ENCODE results near the gene EFCAB10. TPM values are rescaled to one million over a fixed set of nuclear protein-coding genes. Genes with fewer than 3 reads are reported as not detected.

The EFCAB10 gene
- total RNA-seq, 1 donor from 2014 or later = 2.5 TPM

GRCh38 chr7:105583061-105583460, 1.8 kb upstream of the EFCAB10 start:
- TF ChIP-seq, protein P1, sequence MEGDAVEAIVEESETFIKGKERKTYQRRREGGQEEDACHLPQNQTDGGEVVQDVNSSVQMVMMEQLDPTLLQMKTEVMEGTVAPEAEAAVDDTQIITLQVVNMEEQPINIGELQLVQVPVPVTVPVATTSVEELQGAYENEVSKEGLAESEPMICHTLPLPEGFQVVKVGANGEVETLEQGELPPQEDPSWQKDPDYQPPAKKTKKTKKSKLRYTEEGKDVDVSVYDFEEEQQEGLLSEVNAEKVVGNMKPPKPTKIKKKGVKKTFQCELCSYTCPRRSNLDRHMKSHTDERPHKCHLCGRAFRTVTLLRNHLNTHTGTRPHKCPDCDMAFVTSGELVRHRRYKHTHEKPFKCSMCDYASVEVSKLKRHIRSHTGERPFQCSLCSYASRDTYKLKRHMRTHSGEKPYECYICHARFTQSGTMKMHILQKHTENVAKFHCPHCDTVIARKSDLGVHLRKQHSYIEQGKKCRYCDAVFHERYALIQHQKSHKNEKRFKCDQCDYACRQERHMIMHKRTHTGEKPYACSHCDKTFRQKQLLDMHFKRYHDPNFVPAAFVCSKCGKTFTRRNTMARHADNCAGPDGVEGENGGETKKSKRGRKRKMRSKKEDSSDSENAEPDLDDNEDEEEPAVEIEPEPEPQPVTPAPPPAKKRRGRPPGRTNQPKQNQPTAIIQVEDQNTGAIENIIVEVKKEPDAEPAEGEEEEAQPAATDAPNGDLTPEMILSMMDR (IDR thresholded peaks at IDR 0.05; ENCODE audit: insufficient read depth, low read length, poor library complexity, severe bottlenecking) = no peak
- Histone ChIP-seq H3K27me3 (ENCODE audit: control insufficient read depth, insufficient read depth, low read length) (no peaks in the 10 kb centered on the region), H3K4me3 (ENCODE audit: low read depth, low read length) (no peak overlapping the region), H3K36me3 (ENCODE audit: control insufficient read depth, insufficient read depth, low read length) (no peaks in the 10 kb centered on the region)
- DNase-seq (ENCODE audit: low read depth) = no peak

DNA sequence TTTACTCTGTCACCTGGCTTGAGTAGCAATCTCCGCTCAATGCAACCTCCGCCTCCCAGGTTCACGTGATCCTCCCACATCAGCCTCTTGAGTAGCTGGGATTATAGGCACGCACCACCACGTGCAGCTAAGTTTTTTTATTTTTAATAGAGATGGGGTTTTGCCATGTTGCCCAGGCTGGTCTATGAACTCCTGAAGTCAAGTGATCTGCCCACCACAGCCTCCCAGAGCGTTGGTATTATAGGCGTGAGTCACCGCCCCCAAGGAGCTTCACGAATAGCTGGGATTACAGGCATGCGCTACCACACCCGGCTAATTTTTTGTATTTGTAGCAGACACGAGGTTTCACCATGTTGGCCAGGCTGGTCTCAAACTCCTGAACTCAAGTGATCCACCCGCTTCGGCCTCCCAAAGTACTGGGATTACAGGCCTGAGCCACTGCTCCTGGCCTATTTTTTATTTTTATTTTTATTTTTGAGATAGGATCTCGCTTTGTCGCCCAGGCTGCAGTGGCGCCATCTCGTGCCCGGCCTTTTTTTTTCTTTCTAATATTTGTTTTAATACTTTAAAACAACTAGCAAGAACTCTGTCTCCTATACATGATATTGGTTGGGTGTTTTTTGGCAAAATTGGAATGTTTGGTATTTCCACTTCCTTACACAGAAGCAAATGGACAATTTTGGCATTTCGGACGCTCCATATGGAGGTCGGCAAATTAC, 1.1 kb downstream of the EFCAB10 start:
- no peak for DNase-seq (ENCODE audit: low read depth)

GRCh38 chr7:105578496-105578895, 2.8 kb downstream of the EFCAB10 start:
- H3K27me3 ChIP-seq (ENCODE audit: control insufficient read depth, insufficient read depth, low read length) = no peaks in the 10 kb centered on the region
- no peak overlapping the region for H3K4me3 ChIP-seq (ENCODE audit: low read depth, low read length)
- DNase-seq (ENCODE audit: low read depth) = no peak
- TF ChIP-seq, protein P1 (IDR thresholded peaks at IDR 0.05; ENCODE audit: insufficient read depth, low read length, poor library complexity, severe bottlenecking) = no peak
- no peaks in the 10 kb centered on the region for H3K36me3 ChIP-seq (ENCODE audit: control insufficient read depth, insufficient read depth, low read length)

More for the DNA sequence above, 1.1 kb downstream of the EFCAB10 start:
- Histone ChIP-seq H3K4me3 (ENCODE audit: low read depth, low read length) (no peak overlapping the region), H3K36me3 (ENCODE audit: control insufficient read depth, insufficient read depth, low read length) (no peaks in the 10 kb centered on the region), H3K27me3 (ENCODE audit: control insufficient read depth, insufficient read depth, low read length) (no peaks in the 10 kb centered on the region)
- TF ChIP-seq, protein P1 (IDR thresholded peaks at IDR 0.05; ENCODE audit: insufficient read depth, low read length, poor library complexity, severe bottlenecking) = peak; percentile 7

- H3K4me3 ChIP-seq (ENCODE audit: low read depth, low read length) = no peak overlapping the region
- no peak for DNase-seq (ENCODE audit: low read depth)
- H3K36me3 ChIP-seq (ENCODE audit: control insufficient read depth, insufficient read depth, low read length) = no peaks in the 10 kb centered on the region
- H3K27me3 ChIP-seq (ENCODE audit: control insufficient read depth, insufficient read depth, low read length) = no peaks in the 10 kb centered on the region
- TF ChIP-seq, protein P1 (IDR thresholded peaks at IDR 0.05; ENCODE audit: insufficient read depth, low read length, poor library complexity, severe bottlenecking) = no peak
Measured at GRCh38 chr7:105577251-105577650, 4.0 kb downstream of the EFCAB10 start.

GRCh38 chr7:105571891-105572290, 9.4 kb downstream of the EFCAB10 start:
- TF ChIP-seq, protein P1 (IDR thresholded peaks at IDR 0.05; ENCODE audit: insufficient read depth, low read length, poor library complexity, severe bottlenecking) = no peak
- H3K27me3 ChIP-seq (ENCODE audit: control insufficient read depth, insufficient read depth, low read length) = no peaks in the 10 kb centered on the region
- DNase-seq (ENCODE audit: low read depth) = no peak
- no peak overlapping the region for H3K4me3 ChIP-seq (ENCODE audit: low read depth, low read length)
- H3K36me3 ChIP-seq (ENCODE audit: control insufficient read depth, insufficient read depth, low read length) = no peaks in the 10 kb centered on the region

DNA sequence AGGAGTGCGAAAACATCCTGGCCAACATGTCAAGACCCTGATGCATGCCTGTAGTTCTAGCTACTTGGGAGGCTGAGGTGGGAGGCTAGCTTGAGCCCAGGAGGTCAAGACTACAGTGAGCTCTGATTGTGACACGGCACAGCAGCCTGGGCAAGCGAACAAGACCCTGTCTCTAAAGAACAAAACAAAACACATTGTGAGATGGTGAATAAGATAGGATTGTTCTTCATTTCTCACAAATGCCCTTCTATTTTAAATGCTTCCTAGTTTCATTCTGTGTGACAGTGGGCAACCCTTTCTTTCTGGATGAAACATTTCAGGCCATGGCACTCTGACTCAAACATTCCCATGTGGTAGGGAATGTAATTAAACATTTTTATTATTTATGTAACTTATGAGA, 13.5 kb downstream of the EFCAB10 start:
- Histone ChIP-seq H3K36me3 (ENCODE audit: control insufficient read depth, insufficient read depth, low read length) (no peaks in the 10 kb centered on the region), H3K27me3 (ENCODE audit: control insufficient read depth, insufficient read depth, low read length) (no peaks in the 10 kb centered on the region), H3K4me3 (ENCODE audit: low read depth, low read length) (no peak overlapping the region)
- DNase-seq (ENCODE audit: low read depth) = no peak
- TF ChIP-seq, protein P1 (IDR thresholded peaks at IDR 0.05; ENCODE audit: insufficient read depth, low read length, poor library complexity, severe bottlenecking) = no peak

All from kidney epithelial cell (primary cell).